Activated T-helper 1 cell treated with Interleukin-2 at 50 U/mL for 16 hours (primary cell): Measurements from ENCODE around the gene SURF1.
"Not testable (repeated sequence)": the region's sequence is repeated elsewhere in the genome, so short reads cannot be mapped to it uniquely, and the experiment has no call there.

Experiments used
- DNase-seq: peaks from one replicate; pipeline ENCODE4 v3.0.0-alpha.2; 2020; ENCODE audit warnings: low read depth

Gene SURF1

DNA sequence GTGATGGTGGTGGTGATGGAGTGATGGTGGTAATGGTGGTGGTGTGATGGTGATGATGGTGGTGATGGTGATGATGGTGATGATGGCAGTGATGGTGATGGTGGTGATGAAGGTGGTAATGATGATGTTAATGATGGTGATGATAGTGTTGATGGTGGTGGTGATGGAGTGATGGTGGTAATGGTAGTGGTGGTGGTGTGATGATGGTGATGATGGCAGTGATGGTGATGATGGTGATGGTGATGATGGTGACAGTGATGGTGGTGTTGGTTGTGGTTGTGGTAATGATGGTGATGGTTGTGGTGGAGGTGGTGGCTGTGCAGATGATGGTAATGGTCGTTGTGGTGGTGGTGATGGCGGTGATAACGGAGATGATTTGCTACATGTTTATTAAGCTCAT is 27.2 kb upstream of the SURF1 start:
- no peak for DNase-seq

DNA sequence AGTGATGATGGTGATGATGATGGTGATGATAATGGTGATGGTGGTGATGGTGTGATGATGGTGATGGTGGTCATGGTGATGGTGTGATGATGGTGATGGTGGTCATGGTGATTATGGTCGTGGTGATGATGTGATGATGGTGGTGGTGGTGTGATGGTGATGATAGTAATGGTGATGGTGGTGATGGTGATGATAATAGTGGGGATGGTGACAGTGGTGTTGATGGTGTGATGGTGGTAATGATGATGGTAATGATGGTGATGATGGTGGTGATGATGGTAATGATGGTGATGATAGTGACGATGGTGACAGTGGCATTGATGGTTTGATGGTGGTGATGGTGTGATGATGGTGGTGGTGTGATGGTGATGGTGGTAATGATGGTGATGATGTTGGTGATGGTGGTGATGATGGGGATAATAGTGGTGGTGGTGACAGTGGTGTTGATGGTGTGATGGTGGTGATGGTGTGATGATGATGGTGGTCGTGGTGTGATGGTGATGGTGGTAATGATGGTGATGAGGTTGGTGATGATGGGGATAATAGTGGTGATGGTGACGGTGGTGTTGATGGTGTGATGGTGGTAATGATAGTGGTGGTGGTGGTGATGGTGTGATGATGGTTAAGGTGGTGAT is 26.3 kb upstream of the SURF1 start:
- DNase-seq, result no peak

DNA sequence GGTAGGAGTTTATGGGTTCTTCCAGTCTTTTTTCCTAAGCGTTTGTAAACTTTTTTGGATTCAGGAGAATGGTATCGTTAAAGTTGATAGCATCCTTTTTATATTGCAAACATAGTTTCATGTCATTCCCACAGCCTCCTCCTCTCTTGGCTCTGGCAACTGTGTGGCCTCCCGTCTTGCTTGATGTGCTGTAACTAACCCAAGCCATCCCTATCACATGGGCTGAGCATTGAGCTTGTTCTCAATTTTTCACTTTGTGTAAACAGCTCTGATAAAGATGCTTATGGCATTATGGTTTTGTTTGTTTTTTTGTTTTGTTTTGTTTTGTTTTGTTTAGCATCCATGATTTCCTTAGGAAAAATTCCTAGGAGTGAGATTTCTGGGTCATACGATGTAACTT is 24.4 kb upstream of the SURF1 start:
- no peak for DNase-seq

DNA sequence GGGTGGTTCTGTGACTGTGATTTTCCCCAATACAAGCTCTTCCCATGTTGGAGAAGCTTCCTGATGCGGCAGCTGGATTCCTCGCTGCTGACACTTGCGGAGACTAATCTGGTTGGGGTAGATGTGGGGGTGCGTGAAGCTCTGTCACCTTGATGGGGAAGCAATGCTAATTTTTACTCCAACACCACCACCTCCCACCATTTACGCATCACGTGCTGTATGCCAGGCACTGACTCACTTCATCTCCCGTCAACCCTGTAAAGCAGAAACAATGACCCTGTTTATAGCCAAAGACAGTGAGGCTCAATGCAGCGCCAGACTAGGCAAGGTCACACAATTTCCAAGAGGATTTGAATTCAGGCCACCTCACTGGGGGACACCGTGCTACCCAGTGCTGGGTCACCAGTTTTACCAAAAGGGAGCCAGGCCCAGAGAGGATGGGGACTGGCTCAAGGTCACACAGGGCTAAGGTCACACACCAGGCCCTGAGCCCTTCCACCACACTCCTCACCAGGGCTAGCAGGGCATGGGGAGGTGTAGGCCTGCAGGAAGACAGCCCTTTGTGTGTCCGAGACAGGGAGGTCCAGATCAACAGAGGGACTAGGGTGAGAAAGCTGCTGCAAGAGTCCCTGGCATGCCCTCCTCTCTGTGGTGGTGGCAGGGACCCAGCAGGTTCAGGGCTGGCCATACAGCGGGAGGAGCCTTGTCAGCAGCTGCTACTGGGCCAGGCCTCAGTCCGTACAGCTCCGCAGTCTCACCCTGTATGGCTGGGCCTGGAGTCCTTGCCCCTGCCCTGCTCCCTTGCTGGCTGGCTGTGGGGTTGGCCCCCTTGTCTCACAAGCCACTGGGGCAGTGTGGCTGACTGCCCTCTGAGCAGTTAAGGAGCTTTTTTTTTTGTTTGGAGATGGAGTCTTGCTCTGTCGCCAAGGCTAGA is 23.1 kb upstream of the SURF1 start:
- no peak for DNase-seq

DNA sequence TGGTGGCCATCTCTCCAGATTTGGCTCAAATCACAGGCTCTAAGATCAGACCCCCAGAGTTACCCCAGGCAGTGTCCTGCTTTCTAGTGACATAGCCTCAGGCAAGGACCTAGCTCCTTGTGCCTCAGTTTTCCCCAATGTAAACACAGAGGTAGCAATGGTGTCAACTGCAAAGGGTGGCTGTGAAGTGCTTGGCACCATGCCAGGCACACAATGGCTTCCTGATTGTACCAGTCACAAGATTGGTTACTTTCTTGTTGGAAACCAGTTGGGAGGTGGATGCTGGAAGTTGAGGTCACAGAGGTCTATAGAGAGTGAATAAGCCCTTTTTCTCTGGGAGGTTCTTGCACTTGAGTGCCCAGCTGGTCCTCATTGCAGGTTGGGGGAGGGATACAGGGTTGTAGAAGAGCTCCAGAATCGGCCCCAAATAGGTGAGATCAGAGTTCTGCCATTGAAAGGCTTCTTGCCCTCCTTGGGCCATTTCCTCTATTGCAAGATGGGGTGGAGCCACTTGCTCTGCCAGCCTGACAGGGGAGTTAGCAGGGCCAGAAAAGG is 22.2 kb upstream of the SURF1 start:
- DNase-seq, result no peak

DNA sequence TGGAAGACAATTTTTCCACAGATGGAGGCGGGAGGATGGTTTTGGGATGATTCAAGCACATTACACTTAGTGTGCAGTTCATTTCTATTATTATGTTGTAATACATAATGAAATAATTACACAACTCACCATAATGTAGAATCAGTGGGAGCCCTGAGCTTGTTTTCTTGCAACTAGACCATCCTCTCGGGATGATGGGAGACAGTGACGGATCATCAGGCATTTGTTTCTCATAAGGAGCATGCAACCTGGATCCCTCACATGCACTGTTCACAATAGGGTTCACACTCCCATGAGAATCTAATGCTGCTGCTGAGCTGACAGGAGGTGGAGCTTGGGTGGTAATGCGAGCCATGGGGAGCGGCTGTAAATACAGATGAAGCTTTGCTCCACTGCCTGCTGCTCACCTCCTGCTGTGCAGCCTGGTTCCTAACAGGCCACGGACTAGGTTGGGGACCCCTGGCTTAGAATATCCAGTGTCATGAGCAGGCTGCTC is 21.5 kb upstream of the SURF1 start:
- DNase-seq, result no peak

DNA sequence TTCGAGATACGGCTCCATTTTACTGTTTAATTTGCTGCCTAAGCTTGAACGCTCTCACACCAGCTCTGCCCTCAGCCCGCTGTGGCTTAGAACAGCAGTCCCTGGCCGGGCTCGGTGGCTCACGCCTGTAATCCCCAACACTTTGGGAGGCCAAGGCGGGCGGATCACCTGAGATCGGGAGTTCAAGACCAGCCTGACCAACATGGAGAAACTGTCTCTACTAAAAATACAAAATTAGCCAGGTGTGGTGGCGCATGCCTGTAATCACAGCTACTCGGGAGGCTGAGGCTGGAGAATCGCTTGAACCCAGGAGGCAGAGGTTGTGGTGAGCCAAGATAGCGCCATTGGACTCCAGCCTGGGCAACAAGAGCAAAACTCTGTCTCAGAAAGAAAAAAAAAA is 21.0 kb upstream of the SURF1 start:
- not testable (repeated sequence) for DNase-seq

DNA sequence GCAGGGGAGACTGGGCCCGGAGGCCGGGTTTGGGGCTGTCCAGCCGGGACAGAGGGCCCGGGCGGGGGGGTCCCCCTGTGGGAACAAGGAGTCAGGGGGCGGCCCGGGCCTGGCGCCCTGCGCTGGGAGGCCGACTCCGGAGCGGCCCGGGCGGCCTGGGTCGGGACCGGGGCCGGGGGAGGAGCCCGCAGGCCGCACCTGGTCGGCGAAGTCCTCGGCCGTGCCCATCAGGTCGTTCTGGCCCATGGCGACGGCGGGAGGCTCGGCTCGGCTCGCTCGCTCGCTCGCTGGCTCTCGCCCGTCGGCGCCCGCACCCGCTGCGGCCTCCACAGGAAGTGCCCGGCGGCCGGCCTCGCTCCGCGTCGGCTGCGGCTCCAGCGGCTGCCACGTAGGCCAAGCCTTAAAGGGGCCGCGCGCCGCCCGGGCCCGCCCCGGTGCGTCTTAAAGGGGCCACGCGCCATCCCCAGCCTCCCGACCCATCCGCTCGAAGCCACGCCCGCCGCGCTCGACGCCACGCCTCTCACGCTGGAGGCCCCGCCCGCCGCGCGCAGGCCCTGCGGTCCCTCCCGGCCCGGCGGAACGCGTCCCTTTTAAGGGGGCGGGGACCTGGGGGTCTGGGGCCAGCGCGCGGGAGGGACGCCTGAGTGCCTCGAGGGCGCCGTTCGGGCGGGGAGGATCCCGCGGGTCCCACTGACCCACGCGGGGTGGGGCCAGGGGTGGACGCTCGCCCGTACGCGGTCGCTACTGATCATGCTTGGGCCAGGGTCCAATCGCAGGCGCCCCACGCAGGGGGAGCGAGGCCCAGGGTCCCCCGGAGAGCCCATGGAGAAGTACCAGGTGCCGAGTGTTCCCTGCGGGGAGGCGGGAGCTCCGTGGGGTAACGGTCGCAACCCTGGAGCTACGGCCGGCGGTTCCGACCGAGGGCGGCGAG is 19.7 kb upstream of the SURF1 start, which contains the start of the genes STKLD1 and SURF4:
STKLD1 (plus strand) TSS at position 643 of the 931 bp plus-strand sequence; CDS start at position 751, 108 bp downstream.
SURF4 (minus strand) TSS at position 337 of the 931 bp plus-strand sequence; CDS start at position 246, 91 bp downstream.
- peak; percentile 92 for DNase-seq

DNA sequence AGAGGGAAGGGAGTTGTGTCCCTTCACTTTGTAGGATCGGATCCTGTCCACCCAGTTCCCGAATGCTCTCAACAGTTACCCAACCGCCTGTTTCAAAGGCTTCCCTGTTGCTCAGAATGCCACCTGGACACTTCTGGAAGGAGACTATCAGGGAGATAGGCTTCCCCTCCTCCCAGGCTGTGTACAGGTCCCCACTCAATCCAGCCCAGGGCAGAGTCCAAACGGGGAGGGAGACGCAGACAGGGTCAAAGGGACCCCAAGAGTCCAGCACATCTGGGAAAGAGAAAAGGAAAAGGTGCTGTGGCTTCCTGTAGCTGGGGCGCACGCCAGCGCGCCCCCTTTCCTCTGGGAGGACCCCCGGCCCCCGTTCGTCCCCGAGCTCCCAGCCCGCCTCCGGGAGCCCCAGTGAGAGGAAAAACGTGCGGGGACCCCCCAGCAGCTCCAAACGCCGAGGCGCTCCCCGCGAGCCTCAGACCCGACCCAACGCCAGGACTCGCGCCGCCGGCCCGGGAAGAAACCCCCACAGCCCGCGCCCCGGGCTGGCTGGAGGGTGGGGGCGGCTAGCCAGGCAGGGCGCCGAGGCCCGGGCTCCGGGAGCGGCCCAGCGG is 18.9 kb upstream of the SURF1 start:
- no peak for DNase-seq

DNA sequence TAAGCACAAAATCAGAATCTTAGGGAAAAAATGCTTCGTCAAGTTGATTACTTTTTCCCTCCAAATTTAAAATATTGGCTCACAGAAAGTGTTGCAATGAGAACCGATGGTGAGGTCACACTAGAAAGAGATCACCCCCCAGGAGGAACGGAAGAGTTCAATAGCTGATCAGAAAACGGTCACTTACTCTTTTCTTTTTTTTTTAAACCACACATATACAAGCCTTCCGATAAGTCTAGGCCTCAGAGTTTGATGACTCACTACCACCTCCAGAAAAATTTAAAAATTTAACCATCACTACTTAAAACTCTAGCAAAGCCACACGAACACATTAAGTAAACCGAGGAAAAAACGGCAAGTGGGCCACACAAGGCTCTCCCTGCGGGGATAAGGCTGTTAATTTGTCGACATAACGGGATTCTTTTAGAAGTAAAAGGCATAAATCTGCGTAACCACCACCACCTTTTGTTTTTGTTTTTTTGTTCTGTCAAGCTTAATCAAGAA is 18.4 kb upstream of the SURF1 start:
- no peak for DNase-seq

DNA sequence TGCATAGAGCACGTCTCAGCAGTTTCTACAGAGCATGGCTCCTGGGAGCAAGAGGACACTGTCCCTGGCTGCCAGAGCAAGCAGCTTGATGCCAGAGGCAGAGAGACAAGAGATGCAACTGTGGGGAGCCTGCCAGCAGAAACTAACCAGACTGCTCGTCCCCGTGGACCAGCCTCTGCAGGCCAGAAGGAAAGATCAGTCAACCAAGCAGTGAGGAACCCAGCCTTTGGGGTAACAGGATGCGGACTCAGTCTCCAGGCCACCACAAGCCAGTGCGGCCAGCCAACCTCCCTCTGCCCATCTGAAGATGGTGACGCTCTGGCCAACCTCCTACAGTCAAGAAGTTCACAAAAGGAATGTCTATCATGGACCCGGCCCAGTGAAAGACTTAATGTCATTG is 15.9 kb upstream of the SURF1 start:
- DNase-seq, result no peak

DNA sequence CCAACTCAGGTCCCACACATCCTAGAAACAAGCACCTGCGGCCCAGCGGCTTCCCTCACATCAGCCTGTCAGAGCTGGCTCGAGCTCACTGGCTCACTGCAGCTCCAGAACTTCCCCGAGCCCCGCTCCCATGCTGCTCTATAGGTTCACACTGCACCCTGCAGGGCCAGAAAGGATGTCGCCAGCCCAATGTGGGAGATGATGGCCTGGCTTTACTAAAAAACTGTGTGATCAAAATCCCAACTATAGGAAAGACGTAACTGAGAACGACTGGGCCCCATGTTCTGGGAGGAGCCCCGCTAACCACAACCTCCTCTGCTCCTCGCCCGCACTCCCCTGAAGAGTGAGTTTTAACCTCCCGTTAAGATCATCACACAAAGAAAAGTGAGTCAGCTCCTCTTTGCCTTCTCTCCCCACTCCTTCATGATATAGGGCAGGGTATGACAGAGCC is 15.0 kb upstream of the SURF1 start:
- DNase-seq, result peak; percentile 46

DNA sequence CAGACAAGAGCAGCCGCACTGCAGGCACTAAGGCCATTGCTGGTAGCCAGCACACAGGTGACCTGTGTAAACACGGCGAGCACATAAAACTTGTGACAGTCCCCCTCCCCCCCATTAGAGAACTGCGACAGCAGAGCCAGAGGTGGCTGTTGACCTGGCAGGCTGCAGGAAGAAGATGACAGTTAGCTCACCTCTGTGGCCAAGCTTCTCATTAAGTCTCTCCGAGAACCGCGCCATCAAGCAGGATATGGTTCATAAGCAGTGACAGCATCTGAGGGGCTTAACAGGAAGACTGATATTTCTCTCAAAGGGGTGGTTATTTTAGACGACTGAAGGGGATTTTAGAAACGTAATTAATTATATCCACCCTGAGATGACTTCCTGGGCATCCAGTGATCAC is 14.4 kb upstream of the SURF1 start:
- DNase-seq, result no peak

DNA sequence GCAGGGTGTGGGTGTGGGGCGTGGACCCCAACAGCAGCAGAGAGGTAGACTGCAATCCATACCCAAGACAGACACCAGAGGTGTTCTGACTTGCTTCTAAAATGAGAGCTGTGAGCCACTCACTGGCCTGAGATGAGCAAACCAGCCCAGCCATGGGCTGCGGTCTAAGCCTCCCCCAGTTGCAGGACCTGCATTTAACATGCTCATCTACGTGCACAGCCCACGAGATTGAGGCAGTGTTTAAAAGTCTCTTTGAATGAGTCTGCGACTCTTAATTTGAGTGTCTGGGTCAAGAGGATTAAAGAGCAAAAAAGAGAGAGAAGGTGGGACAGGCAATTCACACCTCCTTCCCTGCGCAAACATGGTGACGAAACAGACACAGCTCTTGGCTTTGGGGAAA is 13.6 kb upstream of the SURF1 start:
- no peak for DNase-seq

DNA sequence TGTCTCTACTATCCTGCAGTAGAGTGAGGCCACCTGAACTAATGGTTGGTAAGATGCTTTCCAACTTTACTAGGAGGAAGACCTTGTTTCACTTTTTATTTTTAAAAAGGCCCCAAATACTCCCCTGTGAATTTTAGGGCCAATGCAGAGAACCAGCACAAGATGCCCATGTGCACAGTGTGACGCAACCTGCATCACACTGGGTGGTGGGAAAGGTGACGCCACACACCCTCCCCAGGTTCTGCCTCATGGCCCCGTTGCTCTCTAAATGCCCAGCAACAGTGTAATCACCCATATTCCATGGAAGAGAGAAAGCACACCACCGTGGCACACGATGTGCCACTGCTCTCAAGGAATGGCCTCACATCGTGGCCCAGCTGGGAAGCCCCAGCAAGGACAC is 13.1 kb upstream of the SURF1 start:
- DNase-seq, result no peak

DNA sequence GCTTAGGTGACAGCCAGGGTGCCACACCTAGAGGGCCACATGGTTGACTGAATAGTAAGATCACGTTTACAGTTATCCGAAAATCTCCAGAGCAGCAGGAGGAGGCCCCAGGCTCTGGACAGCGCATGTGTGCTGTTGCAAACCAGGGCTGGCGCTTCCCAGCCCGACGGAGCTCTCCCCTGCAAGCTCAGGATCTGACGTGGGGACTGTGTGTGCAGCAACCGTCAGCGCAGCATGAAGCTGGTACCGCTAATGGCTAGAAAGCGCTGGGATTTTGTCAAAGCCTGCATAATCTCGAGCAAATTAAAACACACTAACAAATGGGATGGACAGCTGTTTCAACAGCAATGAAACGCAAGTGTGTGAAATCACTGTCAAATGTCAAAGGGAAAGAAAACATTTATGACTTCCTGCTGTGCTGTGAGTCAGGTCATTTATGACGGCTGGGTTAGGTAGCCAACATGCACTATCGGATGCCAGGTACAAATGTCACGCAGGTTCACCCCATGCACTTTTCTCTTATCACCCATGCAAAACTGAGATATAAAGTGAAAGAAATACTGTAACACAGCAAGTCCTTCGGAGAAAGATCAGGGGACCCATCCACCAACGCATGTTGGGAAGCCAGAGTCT is 12.1 kb upstream of the SURF1 start:
- DNase-seq, result no peak

DNA sequence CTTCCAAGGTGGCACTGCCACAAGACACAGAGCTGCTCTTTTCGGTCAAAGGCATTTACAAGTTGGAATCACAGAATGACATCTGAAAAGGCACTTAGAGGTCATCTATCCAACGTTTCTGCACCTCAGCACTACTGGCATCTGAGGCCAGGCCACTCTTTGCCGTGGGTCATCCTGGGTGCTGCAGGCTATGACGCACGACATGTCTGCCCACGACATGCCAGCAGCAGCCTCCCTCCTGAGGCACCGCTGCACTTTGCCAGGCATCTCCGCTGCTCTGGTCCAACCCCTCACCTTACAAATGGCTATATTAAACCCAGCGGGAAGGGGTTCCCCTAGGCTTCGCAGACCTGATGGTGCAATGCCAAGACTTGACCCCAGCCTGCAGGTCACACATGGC is 11.5 kb upstream of the SURF1 start:
- DNase-seq, result no peak

DNA sequence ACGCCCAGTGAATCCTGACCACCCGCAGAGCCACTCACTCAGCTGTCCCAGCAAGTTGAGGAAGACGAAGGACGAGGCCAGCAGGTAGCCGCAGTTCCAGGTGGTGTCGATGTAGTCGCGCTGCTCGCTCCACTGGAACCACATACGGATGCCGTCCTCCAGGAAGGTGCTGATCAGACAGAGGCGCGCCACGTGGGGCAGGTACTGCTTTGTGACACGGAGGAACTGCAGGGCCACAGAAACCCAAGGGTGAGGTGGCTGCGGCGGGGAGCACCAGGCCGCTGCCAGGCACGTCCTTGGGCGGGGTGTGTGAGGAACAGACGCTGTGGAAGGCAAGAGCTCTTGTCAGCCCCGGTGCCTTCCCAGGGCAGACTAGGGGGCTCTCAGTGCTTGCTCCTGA is 10.9 kb upstream of the SURF1 start:
- no peak for DNase-seq

DNA sequence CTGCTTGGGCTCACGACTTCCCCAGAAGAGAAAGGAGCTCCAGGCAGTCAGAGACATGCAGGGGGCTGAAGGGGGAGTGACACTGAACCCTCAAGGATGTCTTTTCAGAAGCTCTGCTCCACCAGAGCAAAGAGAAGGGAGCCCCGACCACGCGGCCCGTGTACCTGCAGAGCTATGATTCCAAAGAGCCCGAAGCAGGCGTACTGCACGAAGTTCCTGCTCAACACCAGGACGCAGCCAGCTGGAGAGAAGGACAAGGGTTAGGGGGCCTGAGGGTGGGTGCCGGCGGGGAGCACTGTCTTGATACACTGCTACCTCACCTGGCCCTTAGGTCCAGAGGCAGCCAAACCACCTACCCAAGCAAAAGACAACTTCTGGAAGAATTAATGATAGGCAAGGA is 10.1 kb upstream of the SURF1 start:
- DNase-seq, result no peak

DNA sequence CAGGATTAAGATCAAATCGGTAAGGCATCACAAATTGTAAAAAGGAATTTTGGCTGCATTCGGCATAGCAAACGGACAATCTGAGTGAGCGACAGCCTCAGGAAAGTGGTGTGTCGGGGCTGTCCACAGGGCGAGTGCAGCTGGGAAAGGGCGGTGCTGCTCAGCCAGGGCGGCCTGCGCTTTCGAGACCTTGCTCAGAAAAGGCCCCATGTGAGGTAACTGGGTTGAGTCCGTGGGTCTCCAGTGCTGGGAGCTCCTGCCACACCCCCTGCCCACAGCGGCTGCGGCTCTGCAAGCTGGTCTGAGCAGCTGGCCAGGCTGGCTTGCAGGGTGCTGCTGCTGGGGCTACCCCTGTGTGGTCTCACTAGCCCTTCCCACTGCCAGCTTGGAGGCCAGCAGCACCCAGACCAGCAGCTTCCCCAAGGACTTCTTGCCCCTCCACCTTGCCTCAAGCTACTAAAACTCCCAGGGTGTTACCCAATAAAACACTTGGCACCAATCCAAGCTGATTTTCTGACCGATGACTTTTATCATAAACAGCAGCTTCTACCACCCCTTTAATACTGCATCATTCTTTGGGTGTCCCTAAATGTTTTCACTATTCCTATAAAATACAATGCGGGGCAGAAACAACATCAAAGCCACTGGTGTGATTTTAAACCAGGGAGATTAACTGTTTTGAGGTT is 6.2 kb upstream of the SURF1 start:
- DNase-seq, result no peak
